Glutamatergic neuron (in vitro differentiated cells): Measurements from ENCODE around the gene GAMT. TPM values are rescaled to one million over a fixed set of nuclear protein-coding genes. Genes with fewer than 3 reads are reported as not detected.
A peak's percentile ranks its signal among the peaks of the same experiment; 100 is the strongest.

Source experiments
- DNase-seq: peaks from one replicate; pipeline ENCODE4 v3.0.0; 2022
- H3K27ac Mint-ChIP-seq: one replicate; pipeline ENCODE4 v1.8.0; 2020; ENCODE audit warnings: mild to moderate bottlenecking, mixed read lengths, inconsistent platforms; ENCODE audit not compliant: unreplicated experiment
- H3K27me3 Mint-ChIP-seq: one replicate; pipeline ENCODE4 v1.8.0; 2020; ENCODE audit warnings: mild to moderate bottlenecking, moderate library complexity, mixed read lengths, inconsistent platforms; ENCODE audit not compliant: unreplicated experiment
- H3K36me3 Mint-ChIP-seq: one replicate; pipeline ENCODE4 v1.8.0; 2020; ENCODE audit warnings: mild to moderate bottlenecking, mixed read lengths, inconsistent platforms; ENCODE audit not compliant: unreplicated experiment
- H3K4me1 Mint-ChIP-seq: one replicate; pipeline ENCODE4 v1.8.0; 2020; ENCODE audit warnings: mild to moderate bottlenecking, low read depth, mixed read lengths, inconsistent platforms; ENCODE audit not compliant: unreplicated experiment
- H3K4me3 Mint-ChIP-seq: one replicate; pipeline ENCODE4 v1.8.0; 2020; ENCODE audit warnings: mild to moderate bottlenecking, mixed read lengths, inconsistent platforms; ENCODE audit not compliant: unreplicated experiment
- H3K9me3 Mint-ChIP-seq: one replicate; pipeline ENCODE4 v1.8.0; 2020; ENCODE audit warnings: mild to moderate bottlenecking, moderate library complexity, mixed read lengths, inconsistent platforms; ENCODE audit not compliant: unreplicated experiment
- CTCF ChIP-seq: fragments of 200-600 bp; sonication (generic); IDR thresholded peaks from one replicate; pipeline ENCODE4 v1.5.0; 2021; ENCODE audit not compliant: partially characterized antibody, unreplicated experiment
- total RNA-seq: library from RNA; stranded (reverse); fragmentation: NEBNext Ultra II Directional; extraction: Animal tissue kit (Norgen Biotek cat#: 25700); gene quantifications from one replicate; pipeline ENCODE4 v1.2.1, GENCODE V29; 2021; ENCODE audit not compliant: unreplicated experiment

The GAMT gene
- total RNA-seq, 1 donor from 2014 or later = 17.9 TPM

GRCh38 chr19:1446713-1447481, 45.6 kb upstream of the GAMT start:
- Mint-ChIP-seq H3K36me3 (peaks cover 6% of the 10 kb centered on the region), H3K4me1 (peaks cover 14% of the 10 kb centered on the region), H3K4me3 (peak overlapping the region; percentile 90), H3K9me3 (peaks cover 22% of the 10 kb centered on the region), H3K27me3 (peaks cover 24% of the 10 kb centered on the region), H3K27ac (peak overlapping the region; percentile 76)
- peak; percentile 69 for DNase-seq
- no peak for TF ChIP-seq CTCF

- Mint-ChIP-seq H3K4me3 (no peak overlapping the region), H3K36me3 (peaks cover 6% of the 10 kb centered on the region), H3K27ac (no peak overlapping the region), H3K27me3 (peaks cover 20% of the 10 kb centered on the region), H3K4me1 (peaks cover 14% of the 10 kb centered on the region), H3K9me3 (peaks cover 21% of the 10 kb centered on the region)
- no peak for TF ChIP-seq CTCF
- peak; percentile 88 for DNase-seq
Observed at GRCh38 chr19:1445932-1446712, 44.8 kb upstream of the GAMT start.

- Mint-ChIP-seq H3K9me3 (peaks cover 15% of the 10 kb centered on the region), H3K36me3 (no peaks in the 10 kb centered on the region), H3K4me1 (peaks cover 9% of the 10 kb centered on the region), H3K27me3 (peaks cover 12% of the 10 kb centered on the region), H3K27ac (peak overlapping the region; percentile 66), H3K4me3 (peak overlapping the region; percentile 77)
- peak; percentile 93 for TF ChIP-seq CTCF
- peak; percentile 90 for DNase-seq
Observed at GRCh38 chr19:1445185-1445931, 44.0 kb upstream of the GAMT start.

- H3K4me1 Mint-ChIP-seq = peaks cover 3% of the 10 kb centered on the region
- no peak for DNase-seq
- no peak for TF ChIP-seq CTCF
- no peak overlapping the region for H3K4me3 Mint-ChIP-seq
- H3K9me3 Mint-ChIP-seq = peaks cover 18% of the 10 kb centered on the region
- no peak overlapping the region for H3K27ac Mint-ChIP-seq
- peaks cover 8% of the 10 kb centered on the region for H3K27me3 Mint-ChIP-seq
- H3K36me3 Mint-ChIP-seq = no peaks in the 10 kb centered on the region
Observed at GRCh38 chr19:1441677-1442438, 40.5 kb upstream of the GAMT start.
